Smooth muscle cell of trachea (primary cell): ENCODE data around the gene PARP15. TPM values are rescaled to one million over a fixed set of nuclear protein-coding genes. Genes with fewer than 3 reads are reported as not detected.

Experiments
- total RNA-seq: library from RNA; depleted of rRNA; stranded (reverse); fragments of >200 nt; gene quantifications from 2 replicates; pipeline ENCODE4 v1.2.1, GENCODE V29; 2014

PARP15 gene
- total RNA-seq: 0.17 and 0.87 TPM in 2 replicates

GRCh38 chr3:122577409-122578031 lies at the start of gene PARP15:
TSS of gene PARP15 (plus strand) at chr3:122577650. CDS start at chr3:122577668, 18 bp downstream.

GRCh38 chr3:122564155-122564912 lies 13.1 kb upstream of the PARP15 start, which contains the start of the genes DTX3L and PARP9:
TSS of gene DTX3L (plus strand) at chr3:122564338. CDS start at chr3:122564427, 89 bp downstream.
TSS of gene PARP9 (minus strand) at chr3:122564300. CDS start at chr3:122559620, 4,680 bp downstream.

GRCh38 chr3:122680475-122681283 lies 103.2 kb downstream of the PARP15 start, which contains the start of gene PARP14:
TSS of gene PARP14 (plus strand) at chr3:122680839. CDS start at chr3:122680884, 45 bp downstream.

Other genes starting within 250 kb of the PARP15 start
- 25.6 and 33.6 TPM in 2 replicates for gene MIX23, start 194.4 kb upstream of the PARP15 start, total RNA-seq
- gene FAM162A, start 193.5 kb upstream of the PARP15 start, total RNA-seq: 17.2 and 25.6 TPM in 2 replicates
- gene WDR5B, start 161.6 kb upstream of the PARP15 start, total RNA-seq: 6.1 TPM in 2 replicates
- 33.1 and 41.5 TPM in 2 replicates for gene KPNA1, start 62.7 kb upstream of the PARP15 start, total RNA-seq
- 29.9 and 34.8 TPM in 2 replicates for gene PARP9, start 13.3 kb upstream of the PARP15 start, total RNA-seq
- 26.5 and 27.5 TPM in 2 replicates for gene DTX3L, start 13.3 kb upstream of the PARP15 start, total RNA-seq
- gene PARP14, start 103.2 kb downstream of the PARP15 start, total RNA-seq: 56.4 and 63.0 TPM in 2 replicates
- 6.8 and 9.1 TPM in 2 replicates for gene HSPBAP1, start 216.2 kb downstream of the PARP15 start, total RNA-seq
- 21.4 and 25.1 TPM in 2 replicates for gene SLC49A4, start 217.4 kb downstream of the PARP15 start, total RNA-seq